Activated CD4-positive, alpha-beta T cell treated with anti-CD3 and anti-CD28 coated beads for 24 hours (primary cell): Measurements from ENCODE around the gene CDH4.
"Not testable (repeated sequence)": the region's sequence is repeated elsewhere in the genome, so short reads cannot be mapped to it uniquely, and the experiment has no call there.

ENCODE experiments used
- DNase-seq, 2 donors: peaks; one replicate each; pipeline ENCODE4 v3.0.0-alpha.2; 2020; ENCODE audit warnings: low read depth in 2 of 2

Gene CDH4

DNA sequence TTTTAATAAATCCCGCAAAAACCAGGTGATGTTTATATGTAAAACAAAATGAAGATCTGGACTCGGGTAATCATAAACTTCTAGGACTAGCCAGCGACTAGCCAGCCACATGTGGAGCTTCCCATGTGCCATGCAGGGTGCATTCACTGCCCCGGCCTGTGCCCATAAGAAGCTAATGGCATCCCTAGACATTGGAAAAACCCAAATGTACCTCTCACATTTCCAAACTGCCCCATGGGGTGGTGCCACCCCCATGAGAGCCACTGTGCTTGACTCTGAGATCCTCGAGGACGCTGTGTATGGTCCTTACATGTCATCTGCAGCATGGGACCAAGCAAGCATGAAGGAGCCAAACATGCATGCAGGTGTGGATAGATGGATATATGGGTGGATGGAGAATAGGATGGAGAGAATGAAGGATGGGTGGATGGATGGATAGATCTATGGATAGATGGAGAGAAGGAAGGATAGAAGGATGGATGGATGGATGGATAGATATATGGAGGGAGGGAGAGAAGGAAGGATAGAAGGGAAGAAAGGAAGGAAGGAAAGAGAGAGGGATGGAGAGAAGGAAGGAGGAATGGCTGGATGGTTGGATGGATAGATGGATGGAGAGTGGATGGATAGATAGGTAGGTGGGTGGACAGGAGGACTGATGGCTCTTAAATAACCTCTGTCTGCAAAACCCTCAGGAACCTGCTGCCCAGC is 203.6 kb downstream of the CDH4 start:
- no peak for DNase-seq

DNA sequence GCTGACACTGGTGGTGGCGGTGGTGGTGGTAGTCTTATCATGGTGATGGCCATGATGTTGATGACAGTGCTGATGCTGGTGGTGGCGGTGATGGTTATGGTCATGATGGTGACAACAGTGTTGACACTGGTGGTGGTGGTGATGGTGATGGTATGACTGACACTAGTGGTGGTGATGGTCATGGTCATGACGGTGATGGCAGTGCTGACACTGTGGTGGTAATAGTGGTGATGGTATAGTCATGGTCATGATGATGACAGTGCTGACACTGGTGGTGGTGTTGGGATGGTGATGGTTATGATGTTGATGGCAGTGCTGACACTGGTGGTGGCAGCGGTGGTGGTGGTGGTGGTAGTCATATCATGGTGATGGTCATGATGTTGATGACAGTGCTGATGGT is 205.7 kb downstream of the CDH4 start:
- DNase-seq: no peak

DNA sequence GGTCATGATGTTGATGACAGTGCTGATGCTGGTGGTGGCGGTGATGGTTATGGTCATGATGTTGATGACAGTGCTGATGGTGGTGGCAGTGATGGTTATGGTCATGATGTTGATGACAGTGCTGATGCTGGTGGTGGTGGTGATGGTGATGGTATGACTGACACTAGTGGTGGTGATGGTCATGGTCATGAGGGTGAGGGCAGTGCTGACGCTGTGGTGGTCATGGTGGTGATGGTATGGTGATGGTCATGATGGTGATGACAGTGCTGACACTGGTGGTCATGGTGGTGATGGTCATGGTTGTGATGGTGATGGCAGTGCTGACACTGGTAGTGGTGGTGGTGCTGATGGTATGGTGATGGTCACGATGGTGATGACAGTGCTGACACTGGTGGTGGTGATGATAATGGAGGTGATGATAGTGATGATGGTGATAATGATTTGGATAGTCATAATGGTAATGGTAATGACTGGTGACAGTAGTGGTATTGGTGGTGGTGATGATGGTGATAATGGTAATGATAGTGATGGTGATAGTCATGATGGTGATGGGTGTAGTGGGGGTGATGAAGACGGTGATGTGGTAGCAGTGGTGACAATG is 206.2 kb downstream of the CDH4 start:
- no peak for DNase-seq

DNA sequence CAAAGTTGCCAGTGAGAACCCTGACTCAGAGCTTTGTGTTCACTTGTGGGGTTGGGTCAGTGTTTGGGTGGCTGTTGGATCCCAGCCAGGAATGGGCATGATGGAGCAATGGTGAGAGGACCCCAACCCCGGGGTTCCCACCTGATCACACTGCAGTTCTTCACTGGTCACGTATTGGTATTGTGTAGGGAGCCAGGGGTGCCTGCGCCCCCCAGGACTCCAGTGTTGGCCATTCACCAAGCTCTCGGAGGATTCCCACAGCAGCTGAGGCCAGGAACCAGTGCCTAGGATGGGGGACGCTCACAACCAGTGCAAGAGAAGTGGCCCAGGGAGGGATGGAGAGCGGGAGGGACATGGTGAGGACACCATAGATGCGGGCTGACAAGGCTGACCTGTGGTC is 207.2 kb downstream of the CDH4 start:
- no peak for DNase-seq

DNA sequence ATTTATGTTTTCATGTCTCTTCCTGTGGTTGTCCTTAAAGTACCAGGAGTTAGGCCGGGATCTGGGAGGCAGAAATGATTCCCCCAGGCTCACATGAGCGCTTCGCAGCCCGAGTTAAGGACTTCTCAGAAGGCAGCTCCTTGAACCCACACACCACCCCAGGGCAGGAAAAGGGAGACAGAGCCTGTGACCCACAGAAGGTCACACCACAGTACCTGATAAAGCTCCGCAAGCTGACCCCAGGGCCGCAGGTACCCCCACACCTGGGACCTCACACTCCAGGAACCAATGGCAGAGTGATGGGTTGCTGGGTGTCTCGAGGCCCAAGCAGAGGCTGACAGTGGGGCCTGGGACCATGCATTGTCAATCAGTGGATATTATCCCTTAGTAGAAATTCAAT is 207.6 kb downstream of the CDH4 start:
- DNase-seq: no peak

DNA sequence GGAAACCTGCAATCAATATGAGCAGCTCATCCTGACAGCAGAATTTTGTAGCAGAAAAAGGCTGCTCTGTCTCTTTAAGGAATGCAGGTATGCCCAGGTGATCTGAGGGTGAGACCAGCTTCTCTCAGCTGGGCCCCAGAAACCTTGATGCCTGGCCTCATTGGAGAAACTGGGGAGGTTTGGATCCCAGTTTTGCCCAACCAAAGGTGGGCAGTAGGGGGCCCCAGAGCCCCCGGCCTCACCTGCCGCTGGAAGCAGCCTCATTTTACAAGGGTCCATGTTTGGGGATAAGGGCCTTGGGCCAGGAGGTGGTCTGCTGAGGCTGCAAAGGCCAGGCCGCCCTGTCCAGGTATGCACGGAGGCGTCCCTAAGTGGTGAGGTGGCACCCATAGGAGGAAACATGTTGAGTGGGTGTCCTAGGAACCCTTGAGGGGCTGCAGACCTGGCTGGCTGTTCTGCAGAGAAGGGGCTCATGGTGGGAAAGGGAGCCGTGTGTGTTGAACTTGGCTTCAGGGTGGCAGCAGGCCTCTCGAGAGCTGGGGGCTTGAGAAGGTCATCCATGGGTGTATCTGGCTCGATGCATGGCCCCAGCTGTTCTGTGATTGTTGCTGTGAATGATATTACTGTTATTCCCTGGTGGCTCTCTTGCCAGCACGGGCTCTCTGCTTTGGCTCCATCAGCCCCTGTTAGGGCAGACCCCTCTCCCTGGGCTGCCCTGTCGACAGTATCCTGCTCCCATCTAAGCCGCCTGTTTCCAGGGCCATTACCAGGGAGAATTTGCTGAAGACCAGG is 208.4 kb downstream of the CDH4 start:
- DNase-seq: no peak

DNA sequence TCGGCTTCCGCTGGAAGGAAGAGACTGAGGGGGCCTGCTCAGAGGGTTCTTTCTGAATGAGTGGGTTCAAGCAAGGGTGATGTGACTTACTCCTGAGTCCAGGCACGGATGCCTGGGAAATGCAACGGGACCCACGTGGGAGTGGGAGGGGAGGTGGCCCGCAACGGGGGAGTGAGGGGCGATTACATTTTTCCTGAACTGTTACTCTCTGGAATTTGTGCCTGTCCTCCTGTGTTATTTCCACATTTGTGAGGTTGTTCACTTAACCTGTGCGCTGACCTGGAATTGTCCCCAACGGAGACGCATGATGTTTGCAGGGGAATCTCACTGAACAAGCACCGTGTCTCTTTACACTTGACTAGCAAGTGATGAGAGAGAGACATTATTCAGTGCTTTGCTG is 209.4 kb downstream of the CDH4 start:
- no peak for DNase-seq

DNA sequence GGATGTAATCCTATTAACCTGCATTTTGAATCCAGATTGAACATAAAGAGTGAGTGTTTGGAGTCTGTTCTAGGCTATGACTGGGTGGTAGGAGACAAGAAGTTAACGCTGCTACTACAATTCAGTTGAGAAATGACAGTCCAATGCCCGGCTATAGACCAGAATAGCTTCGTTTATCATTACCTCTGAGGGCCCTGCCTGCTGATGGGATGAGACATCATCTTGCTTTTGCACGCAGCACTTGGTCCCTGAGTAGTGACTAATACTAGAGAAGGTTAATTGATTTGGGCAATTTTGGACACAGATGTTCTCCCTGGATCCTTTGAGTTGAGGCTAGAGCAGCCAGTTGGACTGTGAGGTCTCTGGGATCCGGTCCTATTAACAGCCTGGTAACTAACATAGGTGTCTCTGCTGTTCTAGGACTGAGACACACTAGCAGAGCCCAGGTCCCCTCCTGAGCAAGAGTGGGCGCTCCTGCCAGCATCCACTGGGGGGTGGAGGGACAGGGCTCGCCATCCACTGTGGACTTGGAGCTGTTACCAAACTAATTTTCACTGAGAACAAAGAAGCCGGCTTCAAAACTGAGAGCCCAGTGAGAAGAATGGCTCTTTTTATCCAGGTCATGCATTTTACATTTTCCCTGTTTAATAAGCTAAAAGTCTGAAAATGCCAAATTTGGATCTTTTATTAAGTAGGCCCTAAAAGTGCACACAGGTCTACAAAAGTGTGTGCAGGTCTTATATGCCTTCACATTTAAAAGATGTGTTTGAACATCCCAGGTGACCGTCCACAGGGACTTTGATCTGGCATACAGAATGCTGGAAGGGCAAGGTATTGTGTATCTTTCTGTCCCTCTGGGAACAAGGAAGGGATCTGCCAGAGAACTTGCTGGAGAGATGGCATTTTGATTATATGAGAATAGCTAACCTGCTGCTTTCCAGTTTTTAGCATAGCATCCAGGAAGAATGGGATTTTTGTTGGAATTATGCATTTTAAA is 212.5 kb downstream of the CDH4 start:
- no peak for DNase-seq

DNA sequence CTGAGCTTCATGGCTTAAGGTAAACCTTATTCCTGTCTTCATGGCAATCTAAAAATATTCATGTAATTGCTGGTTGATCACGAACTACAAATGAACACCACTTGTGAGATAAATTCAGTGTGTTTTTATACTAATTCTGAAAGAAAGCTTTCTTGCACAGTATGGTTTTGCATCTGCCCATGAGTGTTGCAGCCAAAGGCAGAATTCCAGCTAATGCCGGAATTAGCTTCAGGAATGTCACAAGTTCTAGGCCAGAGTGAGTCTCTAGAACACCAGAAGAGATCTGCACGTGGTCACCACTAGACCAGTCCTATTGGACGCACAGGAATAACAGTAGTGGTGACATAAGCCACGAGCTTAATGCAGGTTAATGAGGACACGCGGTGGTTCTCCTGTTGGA is 223.7 kb downstream of the CDH4 start:
- DNase-seq: no peak

DNA sequence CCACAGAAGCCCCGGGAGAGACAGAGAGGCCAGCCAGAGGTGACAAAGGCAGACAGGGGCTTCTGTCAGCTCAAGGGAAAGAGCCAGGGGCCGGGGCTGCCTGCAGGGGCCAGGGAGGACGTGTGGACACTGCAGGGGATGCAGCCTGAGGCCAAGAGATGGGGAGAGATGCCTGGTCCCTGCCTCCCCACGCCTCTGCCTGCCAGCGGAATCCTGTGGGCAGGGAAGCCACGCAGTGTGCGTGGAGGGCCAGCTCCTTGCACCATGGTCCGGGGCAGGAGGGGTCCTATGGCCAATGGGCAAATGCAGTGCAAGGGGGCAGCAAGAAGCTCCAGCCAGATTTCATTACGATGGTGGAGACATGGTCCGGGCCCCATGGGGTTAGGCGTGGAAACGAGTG is 224.9 kb downstream of the CDH4 start:
- DNase-seq: no peak

DNA sequence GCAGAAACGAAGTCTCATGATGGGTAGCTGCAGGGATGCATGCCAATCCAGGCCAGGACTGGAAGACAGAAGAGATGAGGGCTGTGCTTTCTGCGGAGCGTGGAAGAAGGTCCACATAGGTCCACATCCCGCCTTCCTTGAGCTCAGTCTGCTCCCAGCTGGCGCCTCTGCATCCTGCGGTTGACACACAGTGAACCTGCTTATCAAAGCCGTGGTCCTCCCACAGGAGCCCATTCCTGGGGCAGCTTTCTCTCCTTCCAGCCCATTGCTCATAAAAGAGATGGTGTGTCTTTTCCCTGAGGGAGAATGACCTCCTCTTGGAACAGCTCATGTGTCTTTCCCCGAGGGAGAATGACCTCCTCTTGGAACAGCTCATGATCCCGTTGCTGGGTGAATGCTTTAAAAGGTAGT is 225.4 kb downstream of the CDH4 start:
- no peak for DNase-seq

DNA sequence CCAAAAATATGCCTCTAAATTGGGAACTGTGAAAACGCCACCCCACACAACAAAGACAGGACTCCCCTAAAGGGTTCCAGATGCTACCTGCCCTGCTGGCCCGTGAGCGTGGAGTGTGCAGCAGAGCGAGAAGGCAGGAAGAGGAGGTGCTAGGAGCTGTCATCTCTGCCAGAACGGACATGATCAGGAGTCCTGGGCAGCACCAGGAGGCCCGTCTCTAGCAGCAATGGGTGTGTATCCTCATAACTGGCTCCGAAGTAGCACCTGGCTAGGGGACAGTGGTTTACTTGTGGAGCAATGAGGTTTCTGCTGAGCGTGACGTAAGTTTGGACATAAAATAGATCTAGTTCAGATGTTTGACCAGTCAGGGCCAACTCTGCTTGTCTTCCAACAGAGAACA is 226.0 kb downstream of the CDH4 start:
- no peak for DNase-seq

DNA sequence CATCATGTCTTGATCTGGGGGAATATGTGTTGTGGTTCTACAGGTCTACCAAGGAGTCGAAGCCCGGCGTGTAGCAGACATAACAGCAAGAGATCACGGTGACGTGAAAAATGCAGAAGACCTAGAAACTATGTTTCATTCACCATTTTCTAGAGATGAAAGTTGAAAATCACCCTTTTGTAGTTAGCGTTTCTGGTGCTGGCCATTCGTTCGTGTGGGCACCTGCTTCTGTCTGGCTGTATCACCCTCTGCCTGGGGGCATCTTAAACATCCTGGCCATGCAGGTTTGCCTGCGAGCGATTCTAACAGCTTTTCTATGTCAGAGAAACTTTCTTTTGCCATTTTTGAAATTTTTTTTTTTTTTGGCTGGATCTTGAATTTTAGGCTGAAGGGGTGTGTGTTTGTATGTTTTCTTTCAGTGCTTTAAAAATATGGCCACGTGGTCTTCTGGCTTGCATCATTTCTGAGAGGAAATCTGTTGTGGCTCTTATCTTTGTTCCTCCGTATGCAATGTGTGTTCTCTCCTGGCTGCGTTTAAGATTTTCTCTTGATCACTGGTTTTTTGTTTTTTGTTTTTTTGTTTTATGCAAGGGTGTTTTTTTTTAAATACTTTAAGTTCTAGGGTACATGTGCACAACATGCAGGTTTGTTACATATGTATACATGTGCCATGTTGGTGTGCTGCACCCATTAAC is 226.7 kb downstream of the CDH4 start:
- DNase-seq: no peak

DNA sequence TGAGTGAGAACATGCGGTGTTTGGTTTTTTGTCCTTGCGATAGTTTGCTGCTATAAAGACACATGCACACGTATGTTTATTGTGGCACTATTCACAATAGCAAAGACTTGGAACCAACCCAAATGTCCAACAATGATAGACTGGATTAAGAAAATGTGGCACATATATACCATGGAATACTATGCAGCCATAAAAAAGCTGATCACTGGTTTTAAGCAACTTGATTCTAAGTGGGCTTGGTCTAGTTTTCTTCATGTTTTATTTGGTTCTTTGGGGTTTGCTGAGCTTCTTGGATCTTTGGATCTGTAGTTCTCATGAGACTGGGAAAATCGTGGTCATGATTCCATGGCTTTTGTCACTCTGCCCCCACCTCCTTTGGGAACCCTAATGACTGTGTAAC is 227.4 kb downstream of the CDH4 start:
- DNase-seq: not testable (repeated sequence)

DNA sequence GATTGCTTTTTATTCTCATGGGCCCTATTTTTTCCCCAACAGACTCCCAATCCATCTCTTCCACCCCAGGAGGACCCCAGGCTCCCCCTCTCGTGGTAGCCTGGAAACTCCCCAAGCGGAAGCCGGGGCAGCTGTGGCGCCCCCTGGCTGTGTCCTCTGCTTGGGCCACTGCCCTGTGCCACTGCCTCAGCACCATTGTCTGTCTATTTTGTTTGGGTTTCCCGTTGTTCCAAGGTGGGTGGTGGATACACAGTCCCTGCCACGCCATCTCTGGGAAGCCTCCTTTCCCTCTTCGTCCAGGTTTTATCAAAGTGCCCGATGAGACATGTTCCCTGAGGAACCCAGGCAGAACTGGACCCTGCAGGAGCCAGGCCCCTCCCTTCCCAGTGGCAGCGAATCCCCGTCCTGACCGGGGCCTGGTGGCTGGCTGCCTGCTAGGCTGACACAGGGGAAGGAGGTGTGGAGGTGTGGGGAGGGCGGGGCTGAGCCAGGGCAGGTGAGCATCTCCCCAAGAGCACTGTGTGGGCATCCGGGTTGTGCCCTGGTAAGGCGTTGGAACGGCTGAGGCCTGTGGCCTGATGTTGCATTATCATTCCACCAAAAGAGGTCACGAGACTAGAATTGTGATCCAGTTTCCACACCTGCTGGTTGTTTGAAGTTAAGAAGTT is 228.2 kb downstream of the CDH4 start:
- no peak for DNase-seq

DNA sequence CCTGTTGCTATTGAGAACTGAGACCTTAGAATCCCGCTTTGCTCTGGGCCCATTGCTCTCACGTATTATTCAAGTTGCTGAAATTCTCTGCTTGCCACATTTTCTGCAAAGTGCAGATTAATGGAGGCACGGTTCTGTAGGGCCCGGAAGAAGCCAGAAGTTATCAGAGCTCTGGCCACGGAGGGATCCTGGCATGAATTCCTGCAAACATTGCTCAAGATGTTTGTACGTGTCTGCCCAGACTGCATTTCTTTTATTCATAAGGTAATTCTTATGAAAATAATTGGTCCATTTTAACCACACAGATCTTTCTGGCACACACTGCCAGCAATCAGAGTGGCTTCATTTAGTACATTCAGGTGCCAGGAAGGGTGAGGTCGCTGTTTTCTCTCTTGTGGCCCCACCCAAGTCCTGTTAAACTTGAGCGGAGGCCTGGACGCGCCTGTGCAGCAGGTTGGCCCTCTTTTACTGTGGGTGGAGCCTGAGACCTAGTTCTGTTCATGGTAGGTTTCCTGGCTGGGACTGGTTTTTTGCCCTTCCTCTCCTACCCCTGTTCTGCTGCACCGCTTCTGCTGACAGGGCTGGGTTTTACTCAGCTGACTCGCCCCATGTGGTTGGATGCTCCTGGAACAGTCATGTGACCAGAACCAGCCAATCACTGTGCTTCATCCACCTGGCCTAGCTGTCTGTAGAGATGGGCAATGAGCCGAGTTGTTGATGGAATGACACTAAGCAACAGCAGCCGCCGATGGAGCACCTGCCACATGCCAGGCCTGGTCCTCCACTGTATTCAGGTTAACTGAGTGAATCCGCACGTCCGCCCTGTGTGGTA is 230.2 kb downstream of the CDH4 start:
- no peak for DNase-seq

DNA sequence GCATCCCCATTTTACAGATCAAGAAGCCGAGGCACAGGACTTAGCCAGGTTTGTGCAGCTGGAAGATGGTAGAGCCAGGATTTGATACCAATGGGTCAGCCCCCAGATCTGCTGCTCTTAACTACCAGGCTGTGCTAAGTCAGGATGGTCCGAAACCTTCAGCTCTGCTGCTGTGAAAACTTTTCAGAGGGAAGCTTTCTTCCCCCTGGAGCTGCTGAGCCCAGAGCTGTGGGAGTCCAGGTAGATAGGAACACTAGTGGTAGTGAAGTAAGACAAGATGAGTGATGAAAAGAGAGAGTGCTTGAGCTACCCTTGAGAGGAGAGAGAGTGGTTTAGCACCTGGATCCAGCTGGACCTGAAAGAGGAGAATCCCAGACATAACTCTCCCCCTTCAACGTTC is 230.8 kb downstream of the CDH4 start:
- DNase-seq: no peak

DNA sequence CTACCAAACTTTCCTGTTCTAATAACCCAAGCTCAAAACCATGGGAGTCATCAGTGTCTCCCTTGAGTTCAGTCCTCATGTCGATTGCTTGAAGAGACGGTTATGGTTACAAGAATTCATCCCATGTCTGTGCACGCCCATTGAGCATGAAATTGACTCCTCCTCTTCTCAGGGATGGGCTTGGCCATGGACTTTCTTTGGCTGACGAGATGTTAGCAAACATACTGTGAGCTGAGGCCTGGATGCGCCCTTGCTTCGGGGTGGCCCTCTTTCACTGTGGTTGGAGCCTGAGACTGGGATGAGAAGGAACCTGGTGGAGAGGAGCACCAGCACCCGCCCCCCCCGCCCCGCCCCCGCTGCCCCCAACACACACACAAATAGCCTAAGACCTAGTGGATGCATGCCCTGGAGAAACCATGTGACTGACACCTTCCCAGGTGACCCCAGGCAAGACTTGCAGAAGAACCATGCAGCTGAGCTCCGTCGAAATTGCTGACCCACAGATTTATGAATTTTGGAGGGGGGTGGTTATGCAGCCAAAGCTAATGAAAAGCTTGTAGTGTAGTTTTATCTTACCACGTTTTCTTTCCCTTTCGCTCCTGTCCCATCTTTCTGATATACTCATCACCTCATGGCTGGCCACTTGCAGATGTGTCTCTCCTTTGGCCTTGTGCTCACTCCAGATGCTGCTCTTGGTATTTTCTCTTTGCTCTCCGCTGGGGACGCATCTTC is 231.4 kb downstream of the CDH4 start:
- no peak for DNase-seq

DNA sequence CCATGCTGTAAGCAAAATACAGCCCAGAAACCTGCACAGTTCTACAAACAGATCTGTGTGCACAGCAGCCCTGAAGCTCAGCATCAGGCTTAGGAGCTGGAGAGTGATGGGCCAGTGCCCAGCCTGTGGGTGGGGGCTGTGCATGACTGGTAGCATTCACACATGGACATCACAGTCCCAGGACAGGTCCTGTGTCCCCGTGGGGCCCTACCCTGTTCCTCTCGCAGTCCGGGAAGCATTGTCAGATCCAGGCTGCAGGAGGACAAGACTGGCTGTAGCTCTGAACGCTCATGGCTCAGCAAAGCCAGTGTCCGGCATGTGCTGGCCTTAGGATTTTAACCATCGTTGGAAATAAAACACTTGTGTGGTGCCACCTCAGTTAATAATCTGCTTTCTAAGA is 234.1 kb downstream of the CDH4 start:
- no peak for DNase-seq
